HEK293 (cell line): ENCODE measurements around the gene ACHE.

Experiments used
- CTCF ChIA-PET: fragments of 350-600 bp; formaldehyde crosslinking; extraction: SDS; loops from one replicate; lab custom pipeline; 2021; ENCODE audit warnings: antibody characterized with exemption; lab: Yijun Ruan, JAX
- POLR2A ChIA-PET: fragments of 300-600 bp; formaldehyde crosslinking; extraction: SDS; loops from one replicate; lab custom pipeline; 2020; ENCODE audit warnings: antibody characterized with exemption, inconsistent platforms; lab: Yijun Ruan, JAX
- H3K27ac ChIP-seq: fragments of 200-500 bp; sonication (Bioruptor generic); 2 replicates; pipeline ENCODE4 v1.5.1; 2014; ENCODE audit warnings: low read depth, low read length, control low read depth, inconsistent platforms; ENCODE audit errors: extremely low read depth
- H3K36me3 ChIP-seq, 2 experiments: fragments of 200-500 bp in 1 of 2; sonication (Bioruptor generic) in 1 of 2; 1 replicate in 1 of 2; 2 replicates in 1 of 2; pipeline ENCODE4 v1.5.1; 2014 to 2017; ENCODE audit warnings: inconsistent platforms in 2 of 2, low read length in 2 of 2; ENCODE audit not compliant: control insufficient read depth in 2 of 2, insufficient read depth in 1 of 2
- H3K4me1 ChIP-seq: fragments of 200-500 bp; sonication (Bioruptor generic); 2 replicates; pipeline ENCODE4 v1.5.1; 2014; ENCODE audit warnings: mild to moderate bottlenecking, low read length, inconsistent platforms; ENCODE audit not compliant: control insufficient read depth, insufficient read depth
- H3K4me3 ChIP-seq: 2 replicates; pipeline ENCODE4 v1.5.1; 2011; ENCODE audit warnings: low read depth, mild to moderate bottlenecking, control low read depth, low read length, moderate library complexity
- H3K9me3 ChIP-seq: fragments of 200-500 bp; sonication (Bioruptor generic); 2 replicates; pipeline ENCODE4 v1.5.1; 2014; ENCODE audit warnings: low read depth, low read length, inconsistent platforms; ENCODE audit not compliant: control insufficient read depth, insufficient read depth
- HIC1 ChIP-seq: fragments of 450-650 bp; formaldehyde crosslinking; IDR thresholded peaks from 2 replicates; pipeline ENCODE4 v1.5.1; 2016; ENCODE audit warnings: missing biosample characterization, missing genetic modification characterization
- KLF10 ChIP-seq: fragments of 450-650 bp; IDR thresholded peaks from 2 replicates; pipeline ENCODE4 v1.5.1; 2018; ENCODE audit warnings: missing biosample characterization, mild to moderate bottlenecking, missing genetic modification characterization
- KLF8 ChIP-seq: fragments of 450-650 bp; formaldehyde crosslinking; IDR thresholded peaks from 2 replicates; pipeline ENCODE4 v1.5.1; 2016; ENCODE audit warnings: missing biosample characterization, missing genetic modification characterization
- KLF9 ChIP-seq: fragments of 450-650 bp; formaldehyde crosslinking; IDR thresholded peaks from 2 replicates; pipeline ENCODE4 v1.5.1; 2016; ENCODE audit warnings: missing biosample characterization, missing genetic modification characterization, low read depth
- MYNN ChIP-seq: fragments of 450-650 bp; formaldehyde crosslinking; IDR thresholded peaks from 2 replicates; pipeline ENCODE4 v1.5.1; 2016; ENCODE audit warnings: missing biosample characterization, missing genetic modification characterization, borderline replicate concordance
- MZF1 ChIP-seq: fragments of 450-650 bp; formaldehyde crosslinking; IDR thresholded peaks from 2 replicates; pipeline ENCODE4 v1.5.1; 2017; ENCODE audit warnings: missing biosample characterization, missing genetic modification characterization, borderline replicate concordance
- OSR2 ChIP-seq: fragments of 450-650 bp; formaldehyde crosslinking; IDR thresholded peaks from 2 replicates; pipeline ENCODE4 v1.5.1; 2016; ENCODE audit warnings: missing biosample characterization, missing genetic modification characterization
- PRDM2 ChIP-seq: fragments of 450-650 bp; formaldehyde crosslinking; IDR thresholded peaks from 2 replicates; pipeline ENCODE4 v1.5.1; 2016; ENCODE audit warnings: missing biosample characterization, missing genetic modification characterization, borderline replicate concordance
- REPIN1 ChIP-seq: fragments of 450-650 bp; formaldehyde crosslinking; IDR thresholded peaks from 2 replicates; pipeline ENCODE4 v1.5.1; 2017; ENCODE audit warnings: missing biosample characterization, missing genetic modification characterization, low read depth
- ZBTB20 ChIP-seq: fragments of 450-650 bp; formaldehyde crosslinking; IDR thresholded peaks from 2 replicates; pipeline ENCODE4 v1.5.1; 2016; ENCODE audit warnings: missing biosample characterization, missing genetic modification characterization
- ZBTB49 ChIP-seq: fragments of 450-650 bp; formaldehyde crosslinking; IDR thresholded peaks from 2 replicates; pipeline ENCODE4 v1.5.1; 2016; ENCODE audit warnings: missing biosample characterization, missing genetic modification characterization, low read depth
- ZNF121 ChIP-seq: fragments of 450-650 bp; formaldehyde crosslinking; IDR thresholded peaks from 2 replicates; pipeline ENCODE4 v1.5.1; 2016; ENCODE audit warnings: missing biosample characterization, missing genetic modification characterization
- ZNF132 ChIP-seq: fragments of 450-650 bp; formaldehyde crosslinking; IDR thresholded peaks from 2 replicates; pipeline ENCODE4 v1.5.1; 2017; ENCODE audit warnings: missing biosample characterization, missing genetic modification characterization, borderline replicate concordance
- ZNF184 ChIP-seq: fragments of 450-650 bp; IDR thresholded peaks from 2 replicates; pipeline ENCODE4 v1.5.1; 2018; ENCODE audit warnings: missing biosample characterization, mild to moderate bottlenecking, missing genetic modification characterization
- ZNF26 ChIP-seq: fragments of 450-650 bp; formaldehyde crosslinking; IDR thresholded peaks from 2 replicates; pipeline ENCODE4 v1.5.1; 2016; ENCODE audit warnings: missing biosample characterization, missing genetic modification characterization
- ZNF274 ChIP-seq, 2 experiments: fragments of 200-500 bp in 1 of 2; fragments of 450-650 bp in 1 of 2; sonication (Bioruptor generic) in 1 of 2; formaldehyde crosslinking in 1 of 2; IDR thresholded peaks; 2 replicates each; pipeline versions ENCODE4 v1.5.1 to v1.6.1; 2014 to 2016; ENCODE audit warnings: borderline replicate concordance in 1 of 2, inconsistent platforms in 1 of 2, low read length in 1 of 2, missing biosample characterization in 1 of 2, missing genetic modification characterization in 1 of 2
- ZNF292 ChIP-seq: fragments of 450-650 bp; formaldehyde crosslinking; IDR thresholded peaks from 2 replicates; pipeline ENCODE4 v1.5.1; 2016; ENCODE audit warnings: low read depth, missing biosample characterization, missing genetic modification characterization, borderline replicate concordance
- ZNF426 ChIP-seq: fragments of 450-650 bp; formaldehyde crosslinking; IDR thresholded peaks from 2 replicates; pipeline ENCODE4 v1.5.1; 2017; ENCODE audit warnings: missing biosample characterization, missing genetic modification characterization, mild to moderate bottlenecking, inconsistent platforms, moderate library complexity
- ZNF433 ChIP-seq: fragments of 450-650 bp; formaldehyde crosslinking; IDR thresholded peaks from 2 replicates; pipeline ENCODE4 v1.5.1; 2016; ENCODE audit warnings: missing biosample characterization, missing genetic modification characterization, low read depth
- ZNF521 ChIP-seq: fragments of 450-650 bp; formaldehyde crosslinking; IDR thresholded peaks from 2 replicates; pipeline ENCODE4 v1.5.1; 2017; ENCODE audit warnings: missing biosample characterization, mild to moderate bottlenecking, missing genetic modification characterization
- ZNF544 ChIP-seq: fragments of 450-650 bp; formaldehyde crosslinking; IDR thresholded peaks from 2 replicates; pipeline ENCODE4 v1.5.0; 2017; ENCODE audit warnings: missing biosample characterization, missing genetic modification characterization
- ZNF624 ChIP-seq: fragments of 450-650 bp; formaldehyde crosslinking; IDR thresholded peaks from 2 replicates; pipeline ENCODE4 v1.5.1; 2017; ENCODE audit warnings: missing biosample characterization, missing genetic modification characterization

ACHE gene

GRCh38 chr7:100895701-100895955, at the start of gene ACHE:
Gene ACHE (minus strand): TSS chr7:100895888. CDS start chr7:100894232, 1,656 bp downstream.
- H3K27ac ChIP-seq = peak within 1 kb of the TSS; percentile 50; the same call in 1 of the 2 replicates
- TF ChIP-seq ZNF26 (tag by site-specific recombination) (no peak), ZNF274 (IDR thresholded peaks at IDR 0.05; ENCODE audit: low read length) (no peak), ZNF274 (tag by site-specific recombination; IDR thresholded peaks at IDR 0.05; ENCODE audit: borderline replicate concordance) (no peak), KLF10 (tag by site-specific recombination) (peak; percentile 74; the same call in 1 of the 2 replicates), ZBTB49 (tag by site-specific recombination) (no peak), HIC1 (tag by site-specific recombination) (no peak), OSR2 (no peak), ZNF292 (no peak), MZF1 (no peak), ZNF521 (tag by site-specific recombination) (no peak), ZNF426 (tag by site-specific recombination) (no peak), ZNF184 (0 out of 2 replicates have a peak, but pooled peaks have one; percentile 21), REPIN1 (tag by site-specific recombination) (no peak), ZNF121 (tag by site-specific recombination) (no peak), KLF9 (tag by site-specific recombination) (no peak), ZNF433 (tag by site-specific recombination) (no peak), ZNF544 (tag by site-specific recombination) (no peak), PRDM2 (tag by site-specific recombination) (no peak), ZBTB20 (tag by site-specific recombination) (0 out of 2 replicates have a peak, but pooled peaks have one; percentile 55), ZNF624 (tag by site-specific recombination) (no peak), KLF8 (tag by site-specific recombination) (no peak), ZNF132 (tag by site-specific recombination) (no peak), MYNN (tag by site-specific recombination) (no peak)

More at GRCh38 chr7:100895701-100895955, at the start of gene ACHE:
- H3K36me3 ChIP-seq = no peaks in the 10 kb centered on the region
- H3K4me3 ChIP-seq = peak within 1 kb of the TSS; percentile 42
- H3K4me1 ChIP-seq = no peaks in the 10 kb centered on the region; the same call in 1 of the 2 replicates
- POLR2A ChIA-PET = interaction anchor here (0.6 kb wide), 1 partner anchor 21 kb away, joined by 3 read pairs; the partner anchor contains the start of gene SRRT
- no peaks in the 10 kb centered on the region for H3K9me3 ChIP-seq
- CTCF ChIA-PET = interaction anchor here (1.3 to 3.0 kb wide), 4 partner anchors 159 to 297 kb away, joined by 3 to 14 read pairs (median 8); no protein-coding TSS in a partner anchor
